ENCODE data around the gene SCAANT1. TPM values are rescaled to one million over a fixed set of nuclear protein-coding genes. Genes with fewer than 3 reads are reported as not detected.

The SCAANT1 gene
- polyA plus RNA-seq, 1 donor, result 1.8 TPM

DNA sequence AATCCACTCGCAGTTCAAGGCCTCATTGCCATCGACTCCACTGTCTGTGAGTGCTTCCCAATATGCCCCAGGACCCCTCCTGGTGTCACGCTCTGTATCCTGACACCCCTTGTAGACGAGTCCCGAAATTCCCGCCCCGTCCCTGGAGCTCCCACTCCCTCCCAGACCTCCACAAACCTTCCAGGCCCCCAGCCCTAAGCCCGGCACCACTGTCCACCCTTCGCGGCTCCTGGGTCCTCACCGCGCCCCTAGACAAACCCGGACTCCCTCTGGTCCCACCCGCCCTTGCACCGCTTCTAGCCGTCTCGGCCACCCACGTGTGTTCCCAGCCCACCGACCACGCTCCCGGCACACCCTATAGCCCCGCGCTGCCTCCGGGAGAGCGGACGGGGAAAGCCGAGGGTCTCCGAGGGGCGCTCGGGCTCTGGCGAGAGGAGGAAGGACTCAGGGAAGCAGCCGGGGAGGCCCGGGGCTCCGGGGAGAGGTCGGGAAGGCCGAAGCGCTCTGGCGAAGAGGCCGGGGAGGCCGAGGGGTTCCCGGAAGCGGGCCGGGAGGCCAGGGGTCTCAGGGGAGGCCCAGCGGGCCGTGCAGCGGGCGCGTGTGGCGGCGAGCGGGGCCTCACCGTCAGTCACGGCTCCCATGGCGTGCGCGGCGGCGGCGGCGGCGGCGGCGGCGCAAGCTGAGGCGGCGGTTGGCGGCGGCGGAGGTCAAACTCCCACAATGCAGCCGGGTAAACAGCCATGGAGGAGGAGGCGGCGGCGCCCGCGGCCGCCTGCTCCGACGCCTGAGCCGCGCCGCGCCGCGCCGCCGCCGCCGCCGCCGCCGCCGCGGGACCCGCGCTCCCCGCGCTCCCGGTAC lies 48.8 kb downstream of the SCAANT1 start, which contains the start of the genes ATXN7 and THOC7:
TSS of gene ATXN7 (plus strand) at position 718 of the 858 bp plus-strand sequence. CDS start 48,732 bp downstream, outside the sequence.
TSS of gene THOC7 (minus strand) at position 656 of the 858 bp plus-strand sequence. CDS start at position 641, 15 bp downstream.
- peaks cover 7% of the 10 kb centered on the region for H3K36me3 ChIP-seq (ENCODE audit: control insufficient read depth, insufficient read depth, low read length)
- H3K9me3 ChIP-seq (ENCODE audit: control insufficient read depth, low read depth, low read length), result no peaks in the 10 kb centered on the region

DNA sequence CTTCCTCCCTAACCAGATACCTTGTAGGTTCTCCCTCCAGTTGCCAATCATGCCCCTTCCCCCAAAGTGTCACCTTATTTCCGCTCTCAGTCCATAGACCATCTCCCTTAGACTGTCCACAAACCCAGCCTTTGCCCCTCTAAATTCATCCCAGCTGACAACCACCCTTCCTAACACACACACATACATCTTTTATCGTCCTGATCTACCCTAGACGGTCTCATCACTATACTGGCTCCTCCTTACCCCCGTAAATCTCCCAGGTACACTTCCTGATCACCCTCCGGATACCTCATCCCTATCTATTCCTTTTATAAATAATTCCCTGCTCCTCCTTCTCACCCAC lies 49.4 kb downstream of the SCAANT1 start:
- peak overlapping the region; percentile 94 for H3K4me3 ChIP-seq (ENCODE audit: low read length)
- H3K27ac ChIP-seq (ENCODE audit: low read length), result peak overlapping the region; percentile 82
- peaks cover 10% of the 10 kb centered on the region for H3K4me1 ChIP-seq (ENCODE audit: control insufficient read depth, insufficient read depth, low read length)
- WGBS (ENCODE audit: insufficient coverage, low lambda C conversion rate), result 17% methylated on average over 2 of the region's 5 CpGs
- peaks cover 7% of the 10 kb centered on the region for H3K36me3 ChIP-seq (ENCODE audit: control insufficient read depth, insufficient read depth, low read length)
- H3K27me3 ChIP-seq (ENCODE audit: control insufficient read depth, insufficient read depth, low read length), result no peaks in the 10 kb centered on the region
- no peak for DNase-seq
- no peaks in the 10 kb centered on the region for H3K9me3 ChIP-seq (ENCODE audit: control insufficient read depth, low read depth, low read length)

More for the DNA sequence above, 48.8 kb downstream of the SCAANT1 start, which contains the start of the genes ATXN7 and THOC7:
- peaks cover 10% of the 10 kb centered on the region for H3K4me1 ChIP-seq (ENCODE audit: control insufficient read depth, insufficient read depth, low read length)
- H3K4me3 ChIP-seq (ENCODE audit: low read length), result peak within 1 kb of the TSS; percentile 94
- peak within 1 kb of the TSS; percentile 82 for H3K27ac ChIP-seq (ENCODE audit: low read length)
- DNase-seq, result peak; percentile 39 to 82
- no peaks in the 10 kb centered on the region for H3K27me3 ChIP-seq (ENCODE audit: control insufficient read depth, insufficient read depth, low read length)
- no CpG with 5 or more reads among the region's 98 CpGs for WGBS (ENCODE audit: insufficient coverage, low lambda C conversion rate)

Other genes with a start within 250 kb of the SCAANT1 start
- gene C3orf49, start 93.1 kb downstream of the SCAANT1 start, polyA plus RNA-seq, result 0.33 TPM
- 72.3 TPM for gene THOC7, start 48.6 kb downstream of the SCAANT1 start, polyA plus RNA-seq
- gene ATXN7, start 48.5 kb downstream of the SCAANT1 start, polyA plus RNA-seq, result 21.0 TPM
- gene PSMD6, start 111.1 kb upstream of the SCAANT1 start, polyA plus RNA-seq, result 71.5 TPM